Measurements from ENCODE around the gene PIRT. TPM values are rescaled to one million over a fixed set of nuclear protein-coding genes. Genes with fewer than 3 reads are reported as not detected.

Gene PIRT
- polyA plus RNA-seq, 1 of the 3 experiments (the other 2 are of a cell fraction) = not detected

DNA sequence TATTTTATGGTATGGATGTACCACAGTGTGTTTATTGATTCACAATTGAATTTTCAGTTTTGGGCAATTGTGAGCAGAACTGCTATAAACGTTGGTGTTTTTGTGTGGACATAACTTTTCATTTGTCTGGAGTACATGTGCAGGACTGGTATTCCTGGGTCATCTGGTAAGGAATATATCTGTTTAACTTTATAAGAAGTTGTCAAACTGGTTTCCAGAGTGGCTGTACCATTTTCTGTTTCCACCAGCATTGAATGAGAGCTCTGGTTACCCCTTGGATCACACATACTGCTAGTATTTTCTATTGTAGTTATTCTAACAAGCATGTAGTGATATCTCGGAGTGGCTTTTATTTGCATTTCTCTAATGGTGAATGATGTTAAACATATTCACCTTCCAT is 58.3 kb downstream of the PIRT start:
- TF ChIP-seq, protein P1, sequence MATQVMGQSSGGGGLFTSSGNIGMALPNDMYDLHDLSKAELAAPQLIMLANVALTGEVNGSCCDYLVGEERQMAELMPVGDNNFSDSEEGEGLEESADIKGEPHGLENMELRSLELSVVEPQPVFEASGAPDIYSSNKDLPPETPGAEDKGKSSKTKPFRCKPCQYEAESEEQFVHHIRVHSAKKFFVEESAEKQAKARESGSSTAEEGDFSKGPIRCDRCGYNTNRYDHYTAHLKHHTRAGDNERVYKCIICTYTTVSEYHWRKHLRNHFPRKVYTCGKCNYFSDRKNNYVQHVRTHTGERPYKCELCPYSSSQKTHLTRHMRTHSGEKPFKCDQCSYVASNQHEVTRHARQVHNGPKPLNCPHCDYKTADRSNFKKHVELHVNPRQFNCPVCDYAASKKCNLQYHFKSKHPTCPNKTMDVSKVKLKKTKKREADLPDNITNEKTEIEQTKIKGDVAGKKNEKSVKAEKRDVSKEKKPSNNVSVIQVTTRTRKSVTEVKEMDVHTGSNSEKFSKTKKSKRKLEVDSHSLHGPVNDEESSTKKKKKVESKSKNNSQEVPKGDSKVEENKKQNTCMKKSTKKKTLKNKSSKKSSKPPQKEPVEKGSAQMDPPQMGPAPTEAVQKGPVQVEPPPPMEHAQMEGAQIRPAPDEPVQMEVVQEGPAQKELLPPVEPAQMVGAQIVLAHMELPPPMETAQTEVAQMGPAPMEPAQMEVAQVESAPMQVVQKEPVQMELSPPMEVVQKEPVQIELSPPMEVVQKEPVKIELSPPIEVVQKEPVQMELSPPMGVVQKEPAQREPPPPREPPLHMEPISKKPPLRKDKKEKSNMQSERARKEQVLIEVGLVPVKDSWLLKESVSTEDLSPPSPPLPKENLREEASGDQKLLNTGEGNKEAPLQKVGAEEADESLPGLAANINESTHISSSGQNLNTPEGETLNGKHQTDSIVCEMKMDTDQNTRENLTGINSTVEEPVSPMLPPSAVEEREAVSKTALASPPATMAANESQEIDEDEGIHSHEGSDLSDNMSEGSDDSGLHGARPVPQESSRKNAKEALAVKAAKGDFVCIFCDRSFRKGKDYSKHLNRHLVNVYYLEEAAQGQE (IDR thresholded peaks at IDR 0.05; ENCODE audit: low read depth, low read length) = no peak
- TF ChIP-seq, protein P2, sequence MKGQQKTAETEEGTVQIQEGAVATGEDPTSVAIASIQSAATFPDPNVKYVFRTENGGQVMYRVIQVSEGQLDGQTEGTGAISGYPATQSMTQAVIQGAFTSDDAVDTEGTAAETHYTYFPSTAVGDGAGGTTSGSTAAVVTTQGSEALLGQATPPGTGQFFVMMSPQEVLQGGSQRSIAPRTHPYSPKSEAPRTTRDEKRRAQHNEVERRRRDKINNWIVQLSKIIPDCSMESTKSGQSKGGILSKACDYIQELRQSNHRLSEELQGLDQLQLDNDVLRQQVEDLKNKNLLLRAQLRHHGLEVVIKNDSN (IDR thresholded peaks at IDR 0.05; ENCODE audit: borderline replicate concordance, low read depth) = no peak
- TF ChIP-seq JUND (IDR thresholded peaks at IDR 0.05) (no peak), MEF2A (IDR thresholded peaks at IDR 0.05; ENCODE audit: borderline replicate concordance, low read depth) (no peak), RCOR1 (IDR thresholded peaks at IDR 0.05; ENCODE audit: low read length) (no peak), TCF12 (IDR thresholded peaks at IDR 0.05) (no peak), CHD2 (IDR thresholded peaks at IDR 0.05; ENCODE audit: low read length, partially characterized antibody) (no peak), TEAD4 (IDR thresholded peaks at IDR 0.05; ENCODE audit: borderline replicate concordance, insufficient read depth) (no peak), FOXM1 (IDR thresholded peaks at IDR 0.05; ENCODE audit: low read depth) (no peak), NRF1 (IDR thresholded peaks at IDR 0.05; ENCODE audit: low read depth, low read length) (no peak), SMC3 (IDR thresholded peaks at IDR 0.05; ENCODE audit: low read depth, low read length) (no peak), ELF1 (IDR thresholded peaks at IDR 0.05) (no peak), FOXJ3 (CRISPR knock-in tag; IDR thresholded peaks at IDR 0.05) (no peak), GATA2 (CRISPR knock-in tag; IDR thresholded peaks at IDR 0.05) (no peak), RAD21 (IDR thresholded peaks at IDR 0.05; ENCODE audit: low read length) (no peak)
- TF ChIP-seq, protein P3, sequence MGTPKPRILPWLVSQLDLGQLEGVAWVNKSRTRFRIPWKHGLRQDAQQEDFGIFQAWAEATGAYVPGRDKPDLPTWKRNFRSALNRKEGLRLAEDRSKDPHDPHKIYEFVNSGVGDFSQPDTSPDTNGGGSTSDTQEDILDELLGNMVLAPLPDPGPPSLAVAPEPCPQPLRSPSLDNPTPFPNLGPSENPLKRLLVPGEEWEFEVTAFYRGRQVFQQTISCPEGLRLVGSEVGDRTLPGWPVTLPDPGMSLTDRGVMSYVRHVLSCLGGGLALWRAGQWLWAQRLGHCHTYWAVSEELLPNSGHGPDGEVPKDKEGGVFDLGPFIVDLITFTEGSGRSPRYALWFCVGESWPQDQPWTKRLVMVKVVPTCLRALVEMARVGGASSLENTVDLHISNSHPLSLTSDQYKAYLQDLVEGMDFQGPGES (IDR thresholded peaks at IDR 0.05; ENCODE audit: low read depth, low read length) = no peak
- TF ChIP-seq, protein P4, sequence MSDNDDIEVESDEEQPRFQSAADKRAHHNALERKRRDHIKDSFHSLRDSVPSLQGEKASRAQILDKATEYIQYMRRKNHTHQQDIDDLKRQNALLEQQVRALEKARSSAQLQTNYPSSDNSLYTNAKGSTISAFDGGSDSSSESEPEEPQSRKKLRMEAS (IDR thresholded peaks at IDR 0.05; ENCODE audit: low read depth) = no peak
- TF ChIP-seq, protein P5, sequence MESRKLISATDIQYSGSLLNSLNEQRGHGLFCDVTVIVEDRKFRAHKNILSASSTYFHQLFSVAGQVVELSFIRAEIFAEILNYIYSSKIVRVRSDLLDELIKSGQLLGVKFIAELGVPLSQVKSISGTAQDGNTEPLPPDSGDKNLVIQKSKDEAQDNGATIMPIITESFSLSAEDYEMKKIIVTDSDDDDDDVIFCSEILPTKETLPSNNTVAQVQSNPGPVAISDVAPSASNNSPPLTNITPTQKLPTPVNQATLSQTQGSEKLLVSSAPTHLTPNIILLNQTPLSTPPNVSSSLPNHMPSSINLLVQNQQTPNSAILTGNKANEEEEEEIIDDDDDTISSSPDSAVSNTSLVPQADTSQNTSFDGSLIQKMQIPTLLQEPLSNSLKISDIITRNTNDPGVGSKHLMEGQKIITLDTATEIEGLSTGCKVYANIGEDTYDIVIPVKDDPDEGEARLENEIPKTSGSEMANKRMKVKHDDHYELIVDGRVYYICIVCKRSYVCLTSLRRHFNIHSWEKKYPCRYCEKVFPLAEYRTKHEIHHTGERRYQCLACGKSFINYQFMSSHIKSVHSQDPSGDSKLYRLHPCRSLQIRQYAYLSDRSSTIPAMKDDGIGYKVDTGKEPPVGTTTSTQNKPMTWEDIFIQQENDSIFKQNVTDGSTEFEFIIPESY (IDR thresholded peaks at IDR 0.05; ENCODE audit: borderline replicate concordance, low read depth) = no peak
- Histone ChIP-seq H3F3A (replicated peaks; ENCODE audit: insufficient read depth) (no peaks in the 10 kb centered on the region), H3K9me2 (no peaks in the 10 kb centered on the region), H3K27me3 (ENCODE audit: insufficient read depth) (no peaks in the 10 kb centered on the region), H3K79me2 (ENCODE audit: insufficient read depth) (no peaks in the 10 kb centered on the region), H3K9me3 (0 out of 2 replicates have a peak, but pooled peaks cover 3% of the 10 kb centered on the region), H4K20me1 (ENCODE audit: insufficient read depth) (no peaks in the 10 kb centered on the region), H3K4me2 (no peak overlapping the region), H3K9ac (no peak overlapping the region), H3K27ac (ENCODE audit: low read depth in 2 of 2, low read length in 1 of 2) (no peak overlapping the region), H2AFZ (ENCODE audit: low read depth) (no peak overlapping the region), H3K36me3 (replicated peaks in 1 of 2; ENCODE audit: control insufficient read depth in 1 of 2, insufficient read depth in 2 of 2, low read length in 1 of 2) (no peaks in the 10 kb centered on the region), H3K4me1 (ENCODE audit: control insufficient read depth in 1 of 2, insufficient read depth in 2 of 2, low read depth in 1 of 2, low read length in 1 of 2) (no peaks in the 10 kb centered on the region), H3K4me3 (ENCODE audit: low read depth in 2 of 2, low read length in 1 of 2) (no peak overlapping the region)
- CTCF ChIA-PET = interaction anchor here (1.2 kb wide), 1 partner anchor 42 kb away, joined by 3 read pairs; no protein-coding TSS in a partner anchor
- WGBS (ENCODE audit: low lambda C conversion rate) = 13% methylated on average over 2 of the region's 2 CpGs
- POLR2A ChIA-PET = no interaction called here
- no peak for DNase-seq
